LNCaP clone FGC (cell line): ENCODE results near the gene TRIM68.

Experiments used
- DNase-seq: peaks from one replicate; pipeline ENCODE4 v3.0.0-alpha.2; 2011; ENCODE audit warnings: low read depth
- H3K4me3 ChIP-seq: 2 replicates; pipeline ENCODE4 v1.5.1; 2011; ENCODE audit warnings: mild to moderate bottlenecking, low read depth, low read length, control low read depth
- TF ChIP-seq, protein P1 (sequence below): IDR thresholded peaks from 2 replicates; pipeline ENCODE4 v1.5.1; 2012; ENCODE audit warnings: mild to moderate bottlenecking; ENCODE audit not compliant: control insufficient read depth, insufficient read depth; ENCODE audit errors: extremely low read depth

TRIM68 gene, protein sequence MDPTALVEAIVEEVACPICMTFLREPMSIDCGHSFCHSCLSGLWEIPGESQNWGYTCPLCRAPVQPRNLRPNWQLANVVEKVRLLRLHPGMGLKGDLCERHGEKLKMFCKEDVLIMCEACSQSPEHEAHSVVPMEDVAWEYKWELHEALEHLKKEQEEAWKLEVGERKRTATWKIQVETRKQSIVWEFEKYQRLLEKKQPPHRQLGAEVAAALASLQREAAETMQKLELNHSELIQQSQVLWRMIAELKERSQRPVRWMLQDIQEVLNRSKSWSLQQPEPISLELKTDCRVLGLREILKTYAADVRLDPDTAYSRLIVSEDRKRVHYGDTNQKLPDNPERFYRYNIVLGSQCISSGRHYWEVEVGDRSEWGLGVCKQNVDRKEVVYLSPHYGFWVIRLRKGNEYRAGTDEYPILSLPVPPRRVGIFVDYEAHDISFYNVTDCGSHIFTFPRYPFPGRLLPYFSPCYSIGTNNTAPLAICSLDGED

DNA sequence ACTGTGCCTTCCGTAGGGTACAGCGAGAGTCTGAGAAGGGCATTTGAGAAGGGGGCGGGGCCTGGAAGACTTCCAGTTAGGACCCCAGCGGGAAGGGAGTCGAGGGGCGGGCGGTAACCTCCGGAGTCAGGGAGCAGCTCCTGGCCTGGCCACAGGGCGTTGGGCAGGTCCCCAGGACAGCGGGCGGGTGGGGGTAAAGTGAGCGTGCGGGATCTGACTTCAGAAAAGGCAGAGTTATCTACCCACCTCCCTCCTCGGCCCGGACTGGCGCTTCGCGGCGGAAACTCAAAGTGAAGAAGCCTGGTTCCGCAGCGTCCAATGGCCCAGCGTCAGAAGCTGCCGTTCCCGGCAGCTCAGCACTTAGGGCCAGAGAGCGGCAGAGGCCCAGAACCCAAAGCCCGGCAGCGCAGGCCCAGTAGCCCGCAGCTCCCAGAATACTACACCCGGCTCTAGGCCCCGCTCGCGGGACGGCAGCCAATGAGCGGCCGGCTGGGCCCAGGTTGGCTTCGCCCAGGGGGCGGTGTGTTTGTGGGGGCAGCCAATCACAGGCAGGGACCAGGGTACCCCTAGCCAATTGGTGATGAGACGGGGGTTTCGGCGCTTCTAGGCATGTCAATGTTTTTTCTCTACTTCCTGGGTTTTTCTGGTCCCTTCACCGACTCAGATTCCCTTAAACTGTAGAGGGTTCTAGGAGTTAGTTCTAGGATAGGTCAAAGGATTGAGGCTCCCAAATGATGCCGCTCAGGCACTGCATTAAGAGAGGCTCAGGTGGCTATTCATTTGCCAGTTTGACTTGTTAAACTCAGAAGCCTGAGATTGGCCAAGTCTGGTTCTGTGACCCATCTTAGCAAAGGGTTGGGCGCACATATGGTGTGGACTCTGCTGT, at the start of gene TRIM68:
TRIM68 (minus strand) TSS at position 451 of the 886 bp plus-strand sequence. CDS start 2,727 bp downstream, outside the sequence.
- TF ChIP-seq, protein P1, sequence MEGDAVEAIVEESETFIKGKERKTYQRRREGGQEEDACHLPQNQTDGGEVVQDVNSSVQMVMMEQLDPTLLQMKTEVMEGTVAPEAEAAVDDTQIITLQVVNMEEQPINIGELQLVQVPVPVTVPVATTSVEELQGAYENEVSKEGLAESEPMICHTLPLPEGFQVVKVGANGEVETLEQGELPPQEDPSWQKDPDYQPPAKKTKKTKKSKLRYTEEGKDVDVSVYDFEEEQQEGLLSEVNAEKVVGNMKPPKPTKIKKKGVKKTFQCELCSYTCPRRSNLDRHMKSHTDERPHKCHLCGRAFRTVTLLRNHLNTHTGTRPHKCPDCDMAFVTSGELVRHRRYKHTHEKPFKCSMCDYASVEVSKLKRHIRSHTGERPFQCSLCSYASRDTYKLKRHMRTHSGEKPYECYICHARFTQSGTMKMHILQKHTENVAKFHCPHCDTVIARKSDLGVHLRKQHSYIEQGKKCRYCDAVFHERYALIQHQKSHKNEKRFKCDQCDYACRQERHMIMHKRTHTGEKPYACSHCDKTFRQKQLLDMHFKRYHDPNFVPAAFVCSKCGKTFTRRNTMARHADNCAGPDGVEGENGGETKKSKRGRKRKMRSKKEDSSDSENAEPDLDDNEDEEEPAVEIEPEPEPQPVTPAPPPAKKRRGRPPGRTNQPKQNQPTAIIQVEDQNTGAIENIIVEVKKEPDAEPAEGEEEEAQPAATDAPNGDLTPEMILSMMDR = no peak
- H3K4me3 ChIP-seq = peak within 1 kb of the TSS; percentile 84
- DNase-seq = peak; percentile 91

GRCh38 chr11:4654635-4655369, 46.8 kb upstream of the TRIM68 start:
- no peak for DNase-seq
- TF ChIP-seq, protein P1 = no peak
- no peak overlapping the region for H3K4me3 ChIP-seq

- TF ChIP-seq, protein P1 = no peak
- H3K4me3 ChIP-seq = no peak overlapping the region
- no peak for DNase-seq
Observed at GRCh38 chr11:4647766-4648165, 39.7 kb upstream of the TRIM68 start.

DNA sequence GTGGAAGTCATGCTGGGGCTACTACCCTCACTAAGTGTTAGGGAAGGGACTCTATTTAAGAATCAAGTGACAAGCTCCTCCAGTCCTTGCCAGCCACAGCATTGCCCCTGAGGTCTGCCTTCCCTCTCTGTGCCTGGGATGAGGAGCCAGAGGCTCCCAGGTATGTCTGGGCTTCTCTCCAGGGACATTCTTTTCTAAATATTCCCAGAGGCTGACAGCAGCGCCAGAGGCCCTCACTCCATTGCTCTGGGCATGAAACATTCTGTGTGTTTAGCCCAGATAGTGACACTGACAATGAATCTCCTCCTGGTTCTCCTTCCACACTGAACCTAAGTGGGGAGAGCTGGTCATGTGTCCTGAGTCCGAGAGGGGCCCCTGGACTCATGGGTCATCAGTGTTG, 37.9 kb upstream of the TRIM68 start:
- DNase-seq = no peak
- no peak overlapping the region for H3K4me3 ChIP-seq
- TF ChIP-seq, protein P1 = no peak

DNA sequence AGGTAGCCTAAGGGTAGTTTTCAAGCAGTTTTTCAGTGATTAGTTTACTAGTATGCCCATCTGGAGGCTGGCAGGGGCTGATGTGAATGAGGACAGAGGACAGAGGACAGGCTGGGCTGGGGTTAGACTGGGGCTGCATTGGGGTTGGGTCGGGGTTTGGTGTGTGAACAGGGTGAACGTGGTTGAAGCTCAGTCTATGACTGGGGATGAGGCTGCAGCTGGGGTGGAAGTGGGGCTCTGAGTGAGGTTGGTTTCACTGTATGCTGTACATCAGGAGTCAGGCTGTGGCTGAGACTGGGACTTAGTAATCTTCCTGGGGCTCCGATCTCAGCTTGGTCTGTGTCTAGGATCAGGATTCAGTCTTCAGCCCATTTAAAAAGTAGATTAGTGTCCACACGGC, 36.2 kb upstream of the TRIM68 start:
- no peak for DNase-seq
- H3K4me3 ChIP-seq = peak overlapping the region; percentile 33
- TF ChIP-seq, protein P1 = no peak

DNA sequence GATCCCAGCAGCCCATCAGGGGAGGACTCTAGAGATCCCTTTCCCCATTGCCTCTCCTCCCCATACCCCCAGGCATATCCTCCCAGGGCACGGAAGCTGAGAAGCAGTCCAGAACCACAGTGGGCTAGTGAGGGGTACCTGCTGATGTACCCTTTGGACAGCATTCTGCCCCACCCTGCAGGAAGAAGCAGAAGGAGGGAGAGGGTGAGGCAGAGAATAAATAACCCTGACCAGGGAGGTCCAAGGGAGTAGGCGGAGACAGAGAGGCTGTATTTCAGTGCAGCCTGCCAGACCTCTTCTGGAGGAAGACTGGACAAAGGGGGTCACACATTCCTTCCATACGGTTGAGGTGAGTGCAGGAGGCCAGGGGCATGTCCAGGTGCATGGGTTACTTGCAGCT, 35.7 kb upstream of the TRIM68 start, which contains the start of gene OR51E1:
OR51E1 (plus strand) TSS at position 301 of the 400 bp plus-strand sequence. CDS start 8,545 bp downstream, outside the sequence.
- no peak for DNase-seq
- H3K4me3 ChIP-seq = peak within 1 kb of the TSS; percentile 33
- TF ChIP-seq, protein P1 = no peak
